Epidermal melanocyte (primary cell): ENCODE data around the gene LBH.

Source experiments
- DNase-seq: peaks from one replicate; pipeline ENCODE4 v3.0.0; 2011; ENCODE audit warnings: low spot score; ENCODE audit not compliant: insufficient read length

The LBH gene

DNA sequence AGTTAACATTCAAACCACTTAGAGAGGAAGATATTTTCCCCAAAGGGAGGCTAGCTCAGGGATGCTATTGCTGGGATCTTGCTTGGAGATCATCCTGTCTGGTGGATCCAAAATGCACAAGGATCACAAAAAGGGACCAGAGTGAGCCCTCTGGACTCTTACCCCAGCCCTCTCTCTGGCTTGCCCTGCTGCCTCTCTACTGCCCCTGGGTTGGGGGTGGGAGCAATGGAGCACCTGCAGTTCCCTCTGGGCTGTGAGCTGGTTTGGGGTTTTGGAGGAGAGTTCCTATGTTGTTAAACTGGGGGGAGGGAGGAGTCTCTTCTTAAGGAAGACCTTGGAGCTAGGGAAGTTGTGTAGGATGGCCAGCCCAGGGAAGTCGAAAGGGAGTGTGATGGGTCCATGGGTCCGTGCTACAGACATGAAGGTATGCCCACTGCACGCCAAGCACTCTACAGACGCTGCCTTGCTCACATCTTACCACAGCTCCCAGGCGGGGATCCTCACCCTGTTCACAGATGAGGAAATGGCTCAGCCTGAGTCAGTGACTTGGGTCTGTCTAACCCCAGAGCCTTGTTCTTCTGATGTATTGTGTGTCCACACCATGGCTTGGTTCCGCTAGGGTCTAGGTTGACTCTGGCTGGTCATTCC is 3.8 kb downstream of the LBH start:
- no peak for DNase-seq

DNA sequence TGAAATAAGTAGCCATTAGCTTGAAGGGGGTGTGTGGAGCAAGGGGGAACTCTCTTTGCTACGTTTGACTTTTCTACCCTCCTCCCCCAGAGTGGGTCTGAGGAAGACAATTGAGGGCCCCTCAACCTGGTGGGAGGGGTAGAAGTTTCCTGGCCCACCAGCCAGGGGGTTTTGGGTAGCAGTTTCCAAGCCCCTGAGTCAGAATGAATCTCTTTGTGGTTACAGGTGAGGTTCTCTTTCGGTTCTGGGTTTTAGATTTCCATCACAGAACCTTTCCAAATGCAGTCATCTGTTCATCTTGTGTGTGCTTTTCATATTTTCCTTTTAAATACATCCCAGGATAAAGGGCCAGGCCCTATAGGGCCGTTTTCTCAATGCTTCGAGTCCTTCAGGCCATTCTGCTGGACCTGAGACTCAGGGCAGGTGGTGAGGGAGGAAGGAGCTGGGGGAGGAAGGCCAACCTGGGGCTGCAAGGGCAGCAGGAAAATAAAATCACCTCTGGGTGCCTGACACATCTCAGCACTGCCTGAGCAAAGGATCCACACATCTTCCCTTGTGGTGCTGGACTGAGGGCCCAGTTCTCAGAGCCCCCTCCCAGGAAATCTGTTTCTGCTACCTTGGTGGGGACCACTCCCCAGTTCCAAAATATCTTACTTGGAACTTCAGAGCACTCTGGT is 4.7 kb downstream of the LBH start:
- no peak for DNase-seq

GRCh38 chr2:30236591-30237238 is 5.4 kb downstream of the LBH start:
- no peak for DNase-seq

DNA sequence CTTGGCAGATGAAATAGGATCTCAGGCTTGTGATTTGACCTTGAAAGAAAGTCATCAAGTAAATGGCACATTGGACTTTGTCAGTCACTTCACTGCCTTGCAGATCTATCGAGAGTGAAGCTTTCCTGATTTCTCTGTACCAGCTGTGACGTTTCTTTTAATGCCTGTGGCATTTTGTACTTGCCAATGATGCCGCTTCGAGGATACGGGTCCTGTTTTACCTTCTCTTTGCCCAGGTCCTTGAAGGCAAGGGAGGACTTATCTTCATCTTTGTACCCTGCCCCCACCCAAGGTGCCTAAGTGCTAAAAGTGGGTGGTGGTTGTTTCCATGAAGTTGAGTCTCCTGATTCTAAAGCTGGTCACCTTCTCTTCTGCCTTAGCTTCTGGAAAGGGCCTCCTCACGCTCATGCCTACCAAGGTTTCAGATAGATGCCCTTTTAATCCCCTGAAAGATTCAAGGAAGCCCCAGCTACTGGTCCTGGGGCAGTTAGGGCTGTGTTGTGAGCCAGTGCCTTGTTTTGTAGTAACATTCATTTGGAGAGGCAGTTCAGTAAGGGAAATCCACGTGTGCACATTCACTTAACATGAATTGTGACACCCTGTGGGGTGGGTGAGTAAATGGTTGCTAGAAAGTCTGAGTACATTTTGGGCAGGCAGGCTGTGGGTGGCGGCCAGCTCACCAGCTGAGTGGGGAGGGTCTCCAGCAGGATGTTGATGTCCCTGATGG is 6.1 kb downstream of the LBH start:
- DNase-seq: no peak

DNA sequence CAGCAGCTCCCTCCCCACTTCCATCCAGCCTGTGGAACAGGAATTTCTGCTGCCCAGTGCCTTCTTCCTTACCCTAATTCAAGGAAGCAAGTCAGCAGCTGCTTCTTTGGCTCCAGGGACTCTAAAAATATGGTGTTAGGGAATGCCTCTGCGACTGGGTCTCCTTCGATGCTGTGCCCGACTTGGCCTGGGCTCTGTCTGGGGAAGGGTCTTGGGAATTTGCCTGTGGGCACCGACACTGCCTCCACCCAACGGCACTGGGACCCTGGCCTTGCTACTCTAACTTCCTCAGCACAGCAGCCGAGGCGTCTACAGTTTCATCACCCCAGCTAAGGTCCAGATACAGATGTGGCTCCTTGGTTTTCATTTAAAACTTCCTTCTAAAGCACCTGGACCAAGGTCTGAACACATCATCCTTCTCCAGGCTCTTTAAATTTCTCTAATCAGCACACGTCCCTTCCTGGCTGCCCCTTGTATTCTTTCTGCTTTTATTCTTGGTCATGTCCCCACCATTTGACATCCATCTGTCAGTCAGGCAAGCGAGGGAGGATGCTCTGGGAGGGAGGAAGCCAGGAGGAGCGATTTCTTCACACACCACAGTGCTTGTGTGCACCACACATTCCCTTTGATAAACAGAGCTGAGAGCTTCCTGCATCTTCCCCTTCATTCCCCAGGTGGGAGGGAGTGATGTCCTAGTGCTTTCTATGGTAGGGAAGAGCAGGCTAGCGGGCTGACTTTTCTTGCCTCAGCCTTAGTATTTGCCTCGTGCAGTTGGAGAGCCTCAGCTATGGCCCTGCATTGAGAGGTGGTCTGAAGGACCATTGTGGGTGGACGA is 6.8 kb downstream of the LBH start:
- no peak for DNase-seq

- DNase-seq: peak; percentile 48
Observed at GRCh38 chr2:30239308-30239985, 8.1 kb downstream of the LBH start.

- DNase-seq: no peak
Observed at GRCh38 chr2:30239986-30240752, 8.8 kb downstream of the LBH start.

DNA sequence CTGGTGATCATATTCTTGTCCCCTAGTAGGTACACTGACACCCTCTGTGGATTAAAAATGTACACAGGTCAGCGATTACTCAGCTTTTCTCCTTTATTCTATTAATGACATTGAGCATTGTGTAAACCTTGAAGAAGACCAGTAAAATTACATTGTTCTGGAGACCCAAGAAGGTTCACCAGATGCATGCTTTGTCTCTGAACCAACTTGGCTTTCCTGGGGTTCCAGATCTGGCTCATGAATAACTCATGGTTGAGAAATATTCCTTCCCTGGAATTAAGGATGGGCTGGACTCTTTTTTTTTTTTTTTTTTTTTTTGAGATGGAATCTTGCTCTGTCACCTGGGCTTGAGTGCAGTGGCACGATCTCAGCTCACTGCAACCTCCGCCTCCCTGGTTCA is 11.9 kb downstream of the LBH start:
- no peak for DNase-seq

GRCh38 chr2:30245364-30245763 is 14.0 kb downstream of the LBH start:
- DNase-seq: no peak

DNA sequence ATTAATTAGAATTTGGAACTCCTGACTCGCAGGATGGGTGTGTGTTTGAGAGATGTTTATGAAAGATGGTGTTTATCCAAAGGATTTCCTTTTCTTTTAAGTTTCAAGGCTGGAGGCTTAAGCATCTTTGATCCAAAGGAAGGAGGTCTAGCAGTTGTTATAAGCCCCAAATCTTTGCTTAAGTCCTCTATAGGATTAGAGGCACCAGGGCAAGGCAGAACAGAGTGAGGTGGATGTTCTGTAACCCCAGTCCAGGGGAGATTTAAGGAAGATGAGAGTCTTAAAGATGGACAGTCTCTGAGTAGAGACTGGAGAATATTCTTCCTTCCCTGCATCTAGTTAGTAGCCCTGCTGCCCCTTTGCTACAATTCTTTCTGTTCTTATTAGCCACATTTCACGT is 17.5 kb downstream of the LBH start:
- no peak for DNase-seq

DNA sequence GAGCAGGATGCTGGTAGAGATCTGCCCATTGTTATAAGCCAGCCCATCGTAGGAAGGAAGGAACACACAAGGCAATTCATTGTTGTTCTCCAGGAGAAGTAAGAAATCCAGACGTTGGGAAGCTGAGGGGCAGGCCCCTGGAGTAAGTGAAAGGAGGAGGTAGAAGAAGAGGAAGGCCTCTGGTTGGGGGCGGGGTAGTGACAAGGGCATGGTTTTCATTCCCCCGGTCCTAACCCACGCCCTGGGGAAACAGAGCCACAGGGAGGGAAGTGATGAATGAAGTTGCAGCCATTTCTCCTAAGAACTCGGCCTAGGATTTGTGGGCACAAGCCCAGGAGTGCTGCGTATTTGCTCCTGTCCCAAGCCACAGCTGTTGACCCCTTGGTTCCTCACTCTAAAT is 18.0 kb downstream of the LBH start:
- DNase-seq: no peak

DNA sequence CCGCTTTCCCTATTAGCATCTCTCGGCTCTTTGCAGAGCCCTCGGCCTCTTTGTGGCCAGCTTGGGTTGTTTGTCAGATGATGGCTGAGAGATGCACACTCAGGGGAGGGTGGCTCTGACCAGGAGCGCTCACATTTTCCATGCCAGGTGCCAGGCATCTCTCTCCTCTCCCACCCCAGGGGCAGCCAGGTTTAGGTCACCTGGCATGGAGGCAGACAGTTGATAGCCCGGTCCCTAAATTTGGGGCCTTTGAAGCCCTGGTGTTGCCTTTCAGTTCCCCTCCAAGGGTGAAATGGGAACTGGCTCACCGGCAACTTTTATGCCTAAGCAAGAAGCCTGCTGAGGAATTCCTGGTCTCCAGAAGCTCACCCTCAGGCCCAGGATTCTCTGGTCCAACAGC is 19.1 kb downstream of the LBH start:
- DNase-seq: no peak

DNA sequence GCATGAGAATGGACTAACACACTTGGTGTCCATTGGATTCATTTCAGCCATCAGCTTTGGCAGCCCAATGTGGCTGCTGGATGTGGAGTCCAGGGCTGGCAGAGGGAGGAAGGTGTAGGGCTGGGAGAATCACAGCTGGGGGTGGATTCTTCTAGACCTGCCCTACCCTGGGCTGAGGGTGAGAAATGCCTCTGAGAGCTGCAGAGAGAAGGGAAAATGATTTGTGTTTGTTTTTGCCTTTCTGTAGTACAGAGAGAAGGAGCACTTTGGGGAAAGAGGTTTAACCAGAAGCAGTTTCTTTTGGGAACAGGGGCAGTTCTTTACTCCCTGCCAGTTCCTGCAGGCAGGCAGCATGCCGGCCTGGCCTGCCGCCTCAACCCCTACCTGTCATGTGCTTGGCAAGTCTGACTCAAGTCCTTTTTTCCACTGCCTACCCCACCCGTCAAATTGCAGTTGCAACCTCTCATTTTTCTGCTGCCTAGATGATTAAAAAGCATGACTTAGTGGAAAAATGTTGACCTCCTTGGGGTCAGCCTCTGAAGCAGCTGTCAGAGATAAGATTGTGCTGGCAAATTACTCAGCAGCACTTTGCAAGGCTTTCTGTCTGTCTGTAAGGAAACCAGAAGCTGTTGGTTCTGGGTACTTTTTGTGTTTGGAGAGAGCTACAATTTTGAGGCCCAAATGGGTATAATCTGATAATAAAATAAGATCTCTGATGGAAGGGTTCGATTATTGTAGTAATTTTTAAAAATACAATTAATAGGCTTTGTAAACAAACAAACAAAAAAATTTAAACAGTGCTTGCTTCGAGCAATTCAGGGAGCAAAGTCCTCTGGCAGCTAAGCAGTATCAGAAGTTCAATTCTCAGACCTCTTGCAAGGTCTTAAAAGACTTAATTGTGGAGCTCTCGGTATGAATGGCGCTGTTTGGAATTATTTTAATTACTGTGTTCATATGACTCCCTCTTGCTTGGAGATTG is 21.7 kb downstream of the LBH start:
- no peak for DNase-seq

- no peak for DNase-seq
Observed at GRCh38 chr2:30253873-30254684, 22.7 kb downstream of the LBH start.

- DNase-seq: no peak
Observed at GRCh38 chr2:30254685-30255001, 23.3 kb downstream of the LBH start.

DNA sequence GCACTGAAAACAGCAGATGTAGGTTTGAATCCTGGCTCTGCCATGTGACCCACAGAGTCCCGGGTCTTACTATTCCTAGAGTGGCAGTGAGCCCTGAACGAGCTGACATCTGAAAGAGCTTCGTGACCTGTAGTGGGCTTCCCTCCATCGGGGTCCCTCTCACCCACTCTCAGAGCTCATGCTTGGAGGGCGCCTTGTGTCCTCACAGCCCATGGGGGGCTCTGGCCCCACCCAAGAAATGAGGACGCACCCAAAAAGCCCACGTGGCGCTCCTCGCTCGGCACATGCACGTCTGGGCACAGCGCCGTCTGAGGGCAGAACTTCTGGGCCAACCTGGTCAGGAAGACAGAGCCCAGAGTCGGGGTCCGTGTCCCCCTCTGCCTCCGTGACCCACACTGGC is 23.7 kb downstream of the LBH start:
- no peak for DNase-seq

- no peak for DNase-seq
Observed at GRCh38 chr2:30255466-30256408, 24.4 kb downstream of the LBH start.
